ENCODE data around the gene LRRC45. TPM values are rescaled to one million over a fixed set of nuclear protein-coding genes. Genes with fewer than 3 reads are reported as not detected.

Gene LRRC45
- total RNA-seq, 1 donor = 13.4 TPM

DNA sequence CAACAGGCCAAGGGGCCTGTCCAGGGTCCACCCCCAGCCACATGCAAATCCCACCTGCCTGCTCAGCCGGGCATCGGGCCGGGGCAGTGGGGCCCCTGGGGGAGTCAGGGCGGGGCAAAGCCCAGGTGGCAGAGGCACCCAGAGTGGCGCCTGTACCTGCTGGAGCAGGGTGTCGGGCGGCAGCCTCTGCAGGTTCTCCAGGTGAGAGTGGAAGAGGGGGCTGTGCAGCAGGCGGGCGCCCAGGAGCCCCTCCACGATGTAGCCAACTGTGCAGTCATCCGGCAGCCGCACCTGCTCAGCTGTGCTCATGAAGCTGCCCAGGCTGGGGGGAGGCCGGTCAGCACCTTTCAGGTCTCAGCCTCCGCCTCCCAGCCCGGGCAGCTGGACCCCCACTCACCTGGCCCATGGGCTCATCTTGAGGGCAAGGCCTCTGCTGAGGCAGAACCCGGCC, 26.4 kb downstream of the LRRC45 start:
- no peak for DNase-seq (ENCODE audit: low read depth)
- no peak overlapping the region for H3K4me3 ChIP-seq (ENCODE audit: low read depth, low read length)

DNA sequence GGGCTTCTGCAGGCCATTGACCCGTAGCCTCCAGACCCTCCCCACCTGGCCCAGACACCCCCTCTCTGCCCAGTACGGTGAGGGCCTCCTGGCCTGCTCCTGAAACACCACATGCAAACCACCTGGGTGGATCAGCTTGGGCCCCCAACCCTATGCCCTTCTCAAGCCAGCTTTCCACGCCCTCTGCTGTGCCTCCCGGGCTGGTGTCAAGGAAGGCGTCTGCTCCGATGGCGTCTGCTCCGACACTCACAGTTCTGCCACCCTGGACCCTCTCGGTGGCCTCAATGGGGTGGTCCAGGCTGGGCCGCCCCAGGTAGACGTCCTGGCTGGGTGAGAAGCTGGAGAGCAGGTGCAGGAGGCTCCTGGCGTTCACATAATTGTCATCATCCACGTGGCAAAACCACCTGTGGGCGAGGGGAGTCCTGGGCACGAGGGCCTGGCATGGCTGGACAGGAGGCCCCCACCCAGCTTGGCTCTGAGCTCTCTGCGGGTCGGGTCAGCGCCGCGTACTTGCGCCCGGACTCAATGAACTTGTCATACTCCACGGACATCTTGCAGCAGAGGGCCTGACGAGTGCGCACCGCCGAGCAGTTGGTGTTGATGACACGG, 27.2 kb downstream of the LRRC45 start:
- peak overlapping the region; percentile 68 for H3K4me3 ChIP-seq (ENCODE audit: low read depth, low read length)
- TF ChIP-seq, protein P1, sequence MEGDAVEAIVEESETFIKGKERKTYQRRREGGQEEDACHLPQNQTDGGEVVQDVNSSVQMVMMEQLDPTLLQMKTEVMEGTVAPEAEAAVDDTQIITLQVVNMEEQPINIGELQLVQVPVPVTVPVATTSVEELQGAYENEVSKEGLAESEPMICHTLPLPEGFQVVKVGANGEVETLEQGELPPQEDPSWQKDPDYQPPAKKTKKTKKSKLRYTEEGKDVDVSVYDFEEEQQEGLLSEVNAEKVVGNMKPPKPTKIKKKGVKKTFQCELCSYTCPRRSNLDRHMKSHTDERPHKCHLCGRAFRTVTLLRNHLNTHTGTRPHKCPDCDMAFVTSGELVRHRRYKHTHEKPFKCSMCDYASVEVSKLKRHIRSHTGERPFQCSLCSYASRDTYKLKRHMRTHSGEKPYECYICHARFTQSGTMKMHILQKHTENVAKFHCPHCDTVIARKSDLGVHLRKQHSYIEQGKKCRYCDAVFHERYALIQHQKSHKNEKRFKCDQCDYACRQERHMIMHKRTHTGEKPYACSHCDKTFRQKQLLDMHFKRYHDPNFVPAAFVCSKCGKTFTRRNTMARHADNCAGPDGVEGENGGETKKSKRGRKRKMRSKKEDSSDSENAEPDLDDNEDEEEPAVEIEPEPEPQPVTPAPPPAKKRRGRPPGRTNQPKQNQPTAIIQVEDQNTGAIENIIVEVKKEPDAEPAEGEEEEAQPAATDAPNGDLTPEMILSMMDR (IDR thresholded peaks at IDR 0.05; ENCODE audit: insufficient read depth, low read depth, low read length) = no peak

More for the DNA sequence above, 26.4 kb downstream of the LRRC45 start:
- TF ChIP-seq, protein P1 (IDR thresholded peaks at IDR 0.05; ENCODE audit: insufficient read depth, low read depth, low read length) = no peak

DNA sequence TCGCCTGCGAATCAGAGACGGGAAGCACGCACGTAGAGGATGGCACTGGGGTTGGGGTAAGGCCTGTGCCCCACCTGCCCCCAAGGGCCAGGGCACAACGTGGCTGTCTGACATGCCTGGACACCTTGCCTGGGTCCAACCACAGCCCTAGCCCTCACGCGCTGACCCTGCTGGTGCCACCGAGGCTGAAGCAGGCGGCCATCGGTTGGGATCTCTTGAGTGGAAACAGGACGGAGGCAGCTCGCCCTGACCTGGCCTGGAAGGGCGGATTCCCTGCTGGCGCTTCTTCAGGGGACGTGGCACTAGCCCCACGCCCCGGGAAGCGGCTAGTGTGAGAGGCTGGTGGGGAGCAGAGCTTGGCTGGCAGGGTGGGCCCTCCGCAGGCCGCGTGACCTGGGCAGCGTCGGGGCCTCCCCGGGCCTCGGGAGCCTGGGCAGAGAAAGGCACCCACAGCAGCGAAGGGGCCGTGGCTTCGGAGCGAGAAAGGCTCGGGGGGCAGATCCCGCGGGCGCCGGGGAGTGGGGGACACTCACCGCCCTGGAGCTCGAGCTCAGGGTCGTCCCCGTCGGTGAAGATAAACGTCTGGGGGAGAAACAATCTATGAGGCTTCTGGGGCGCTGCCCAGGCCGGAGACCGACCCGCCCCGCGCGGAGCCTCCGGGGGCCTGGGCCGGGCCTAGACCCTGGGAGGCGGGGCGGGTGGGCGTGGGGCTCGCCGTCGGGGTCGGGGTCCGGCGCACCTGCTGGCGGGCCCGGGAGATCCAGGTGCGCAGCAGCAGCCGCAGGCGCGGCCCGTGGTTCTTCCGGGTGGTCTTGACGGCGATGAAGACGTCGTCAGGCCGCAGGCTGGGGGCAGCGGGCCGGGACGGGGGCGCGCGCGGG, 27.9 kb downstream of the LRRC45 start:
- peak; percentile 29 for DNase-seq (ENCODE audit: low read depth)
- peak overlapping the region; percentile 68 for H3K4me3 ChIP-seq (ENCODE audit: low read depth, low read length)
- TF ChIP-seq, protein P1 (IDR thresholded peaks at IDR 0.05; ENCODE audit: insufficient read depth, low read depth, low read length) = no peak

More for the DNA sequence above, 27.2 kb downstream of the LRRC45 start:
- DNase-seq (ENCODE audit: low read depth) = no peak

DNA sequence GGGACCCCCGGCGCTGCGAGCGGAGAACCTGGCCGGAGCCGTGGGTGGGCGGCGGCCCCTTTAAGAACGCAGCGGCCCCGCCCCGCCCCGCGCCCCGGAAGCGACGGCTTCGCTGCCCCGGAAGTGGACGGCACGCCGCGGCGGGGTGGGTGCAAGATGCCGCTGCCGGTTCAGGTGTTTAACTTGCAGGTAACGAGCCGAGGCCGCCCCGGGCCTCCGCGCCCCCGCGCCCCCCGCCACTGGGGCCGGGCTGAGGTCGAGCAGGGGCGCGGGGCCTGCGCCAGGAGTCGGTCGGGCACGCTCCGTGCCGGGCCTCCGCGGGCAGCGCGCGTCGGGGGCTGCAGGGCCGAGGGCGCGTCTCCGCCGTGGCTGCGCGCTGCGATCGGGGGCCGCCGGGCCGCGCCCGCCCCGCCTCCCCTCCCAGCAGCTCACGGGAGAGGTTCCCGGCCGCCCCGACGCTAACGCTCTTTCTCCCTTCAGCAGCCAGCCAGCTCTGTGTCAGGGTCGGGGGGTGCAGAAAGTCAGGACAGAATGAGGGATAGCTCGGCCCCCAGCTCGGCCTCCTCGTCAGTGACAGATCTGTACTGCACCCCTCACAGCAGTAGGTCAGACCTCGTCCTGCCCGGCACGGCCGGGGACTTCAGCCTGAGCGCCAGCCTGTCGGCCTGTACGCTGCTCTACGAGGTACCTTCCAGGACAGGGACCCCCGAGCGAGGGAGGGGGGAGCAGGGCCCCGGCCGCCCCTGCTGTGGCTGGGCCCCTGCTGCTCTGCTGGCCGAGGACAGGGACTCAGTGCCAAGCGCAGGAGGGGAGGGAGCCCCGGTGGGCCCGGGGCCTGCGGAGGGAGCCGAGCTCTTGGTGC, 28.9 kb downstream of the LRRC45 start, which contains the start of the genes GPS1 and RFNG:
TSS of gene GPS1 (plus strand) at position 123 of the 862 bp plus-strand sequence. CDS start at position 157, 34 bp downstream.
TSS of gene RFNG (minus strand) at position 36 of the 862 bp plus-strand sequence. CDS start 45 bp downstream, outside the sequence.
- TF ChIP-seq, protein P1 (IDR thresholded peaks at IDR 0.05; ENCODE audit: insufficient read depth, low read depth, low read length) = no peak
- peak within 1 kb of the TSS; percentile 68 for H3K4me3 ChIP-seq (ENCODE audit: low read depth, low read length)
- DNase-seq (ENCODE audit: low read depth) = peak; percentile 55

DNA sequence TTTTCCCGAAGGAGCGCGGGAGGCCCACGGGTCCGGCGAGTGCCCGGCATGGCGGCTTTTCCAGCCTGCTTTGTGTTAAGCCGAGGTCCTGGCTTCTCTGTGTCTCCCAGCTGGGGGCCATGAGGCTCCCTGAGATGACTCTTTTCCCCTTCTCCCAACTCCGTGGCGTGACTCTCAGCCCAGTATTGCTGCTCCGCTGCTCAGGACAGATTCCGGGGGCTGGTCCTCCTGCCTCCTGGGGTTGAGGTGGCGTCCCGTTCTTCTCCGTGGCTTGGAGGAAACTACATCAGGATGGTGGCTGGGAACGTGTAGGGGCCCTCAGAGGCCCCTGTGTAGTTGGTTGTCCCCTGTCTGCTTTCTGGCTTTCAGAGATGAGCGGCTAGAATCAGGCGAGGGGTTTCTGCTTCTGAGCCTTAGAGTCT, 29.5 kb downstream of the LRRC45 start:
- TF ChIP-seq, protein P1 (IDR thresholded peaks at IDR 0.05; ENCODE audit: insufficient read depth, low read depth, low read length) = no peak
- DNase-seq (ENCODE audit: low read depth) = no peak
- H3K4me3 ChIP-seq (ENCODE audit: low read depth, low read length) = peak overlapping the region; percentile 68

DNA sequence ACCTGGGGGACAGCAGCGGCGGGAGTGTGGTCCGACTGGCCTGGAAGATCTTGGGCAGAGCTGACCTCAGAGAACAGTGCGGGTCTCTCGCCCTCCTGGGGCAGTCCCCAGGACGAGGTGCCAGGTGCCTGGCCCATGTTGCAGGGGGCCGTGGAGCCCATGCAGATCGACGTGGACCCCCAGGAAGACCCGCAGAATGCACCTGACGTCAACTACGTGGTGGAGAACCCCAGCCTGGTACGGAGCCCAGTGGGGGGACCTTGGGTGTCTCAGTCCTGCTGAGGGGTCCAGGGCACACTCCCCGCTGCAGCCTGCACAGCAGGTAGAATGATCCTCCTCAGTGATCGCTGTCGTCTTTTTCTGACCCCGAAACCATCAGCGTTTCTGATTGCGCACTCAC, 30.0 kb downstream of the LRRC45 start:
- peak overlapping the region; percentile 68 for H3K4me3 ChIP-seq (ENCODE audit: low read depth, low read length)
- DNase-seq (ENCODE audit: low read depth) = no peak
- TF ChIP-seq, protein P1 (IDR thresholded peaks at IDR 0.05; ENCODE audit: insufficient read depth, low read depth, low read length) = no peak
